GM19463 (cell line): ENCODE measurements around the gene GRID1.
A peak's percentile ranks its signal among the peaks of the same experiment; 100 is the strongest.

ENCODE experiments used
- ATAC-seq: cut with Tn5 transposase; IDR thresholded peaks from one replicate; pipeline ENCODE4 v1.9.1; 2021; ENCODE audit warnings: mild to moderate bottlenecking, moderate library complexity; ENCODE audit not compliant: unreplicated experiment

The GRID1 gene

GRCh38 chr10:85791818-85792532, 574.6 kb downstream of the GRID1 start:
- ATAC-seq: no peak

GRCh38 chr10:85789982-85790789, 576.4 kb downstream of the GRID1 start:
- no peak for ATAC-seq

GRCh38 chr10:85789125-85789524, 577.5 kb downstream of the GRID1 start:
- no peak for ATAC-seq

GRCh38 chr10:85788570-85788969, 578.0 kb downstream of the GRID1 start:
- ATAC-seq: no peak

GRCh38 chr10:85787881-85788280, 578.7 kb downstream of the GRID1 start:
- no peak for ATAC-seq

GRCh38 chr10:85787393-85787792, 579.2 kb downstream of the GRID1 start:
- no peak for ATAC-seq

- no peak for ATAC-seq
These were observed 580.1 kb downstream of the GRID1 start for GRCh38 chr10:85786401-85786899.

GRCh38 chr10:85784792-85785191, 581.8 kb downstream of the GRID1 start:
- ATAC-seq: no peak

- no peak for ATAC-seq
These were observed 585.2 kb downstream of the GRID1 start for GRCh38 chr10:85781404-85781803.

GRCh38 chr10:85778074-85778473, 588.5 kb downstream of the GRID1 start:
- ATAC-seq: no peak

- ATAC-seq: no peak
These were observed 598.7 kb downstream of the GRID1 start for GRCh38 chr10:85767891-85768290.

- ATAC-seq: no peak
These were observed 602.5 kb downstream of the GRID1 start for GRCh38 chr10:85764108-85764507.

- no peak for ATAC-seq
These were observed 604.6 kb downstream of the GRID1 start for GRCh38 chr10:85761906-85762445.

GRCh38 chr10:85741626-85742300, 624.8 kb downstream of the GRID1 start:
- peak; percentile 94 for ATAC-seq

- ATAC-seq: no peak
These were observed 630.6 kb downstream of the GRID1 start for GRCh38 chr10:85735997-85736396.

GRCh38 chr10:85734791-85735190, 631.8 kb downstream of the GRID1 start:
- no peak for ATAC-seq

- no peak for ATAC-seq
These were observed 642.4 kb downstream of the GRID1 start for GRCh38 chr10:85724215-85724614.

GRCh38 chr10:85720931-85721590, 645.5 kb downstream of the GRID1 start:
- no peak for ATAC-seq

- ATAC-seq: no peak
These were observed 647.2 kb downstream of the GRID1 start for GRCh38 chr10:85719408-85719807.

GRCh38 chr10:85713885-85714284, 652.7 kb downstream of the GRID1 start:
- ATAC-seq: no peak

GRCh38 chr10:85702768-85703167, 663.8 kb downstream of the GRID1 start:
- no peak for ATAC-seq
